Glutamatergic neuron (in vitro differentiated cells): ENCODE results near the gene RAB11B. TPM values are rescaled to one million over a fixed set of nuclear protein-coding genes. Genes with fewer than 3 reads are reported as not detected.
A peak's percentile ranks its signal among the peaks of the same experiment; 100 is the strongest.

Source experiments
- DNase-seq: peaks from one replicate; pipeline ENCODE4 v3.0.0; 2022
- H3K27ac Mint-ChIP-seq: one replicate; pipeline ENCODE4 v1.8.0; 2020; ENCODE audit warnings: mild to moderate bottlenecking, mixed read lengths, inconsistent platforms; ENCODE audit not compliant: unreplicated experiment
- H3K27me3 Mint-ChIP-seq: one replicate; pipeline ENCODE4 v1.8.0; 2020; ENCODE audit warnings: mild to moderate bottlenecking, moderate library complexity, mixed read lengths, inconsistent platforms; ENCODE audit not compliant: unreplicated experiment
- H3K36me3 Mint-ChIP-seq: one replicate; pipeline ENCODE4 v1.8.0; 2020; ENCODE audit warnings: mild to moderate bottlenecking, mixed read lengths, inconsistent platforms; ENCODE audit not compliant: unreplicated experiment
- H3K4me1 Mint-ChIP-seq: one replicate; pipeline ENCODE4 v1.8.0; 2020; ENCODE audit warnings: mild to moderate bottlenecking, low read depth, mixed read lengths, inconsistent platforms; ENCODE audit not compliant: unreplicated experiment
- H3K4me3 Mint-ChIP-seq: one replicate; pipeline ENCODE4 v1.8.0; 2020; ENCODE audit warnings: mild to moderate bottlenecking, mixed read lengths, inconsistent platforms; ENCODE audit not compliant: unreplicated experiment
- H3K9me3 Mint-ChIP-seq: one replicate; pipeline ENCODE4 v1.8.0; 2020; ENCODE audit warnings: mild to moderate bottlenecking, moderate library complexity, mixed read lengths, inconsistent platforms; ENCODE audit not compliant: unreplicated experiment
- total RNA-seq: library from RNA; stranded (reverse); fragmentation: NEBNext Ultra II Directional; extraction: Animal tissue kit (Norgen Biotek cat#: 25700); gene quantifications from one replicate; pipeline ENCODE4 v1.2.1, GENCODE V29; 2021; ENCODE audit not compliant: unreplicated experiment
- TF ChIP-seq, protein P1 (sequence below): fragments of 200-600 bp; sonication (generic); IDR thresholded peaks from one replicate; pipeline ENCODE4 v1.5.0; 2021; ENCODE audit not compliant: partially characterized antibody, unreplicated experiment

RAB11B gene
- total RNA-seq, 1 donor from 2014 or later: 137 TPM

DNA sequence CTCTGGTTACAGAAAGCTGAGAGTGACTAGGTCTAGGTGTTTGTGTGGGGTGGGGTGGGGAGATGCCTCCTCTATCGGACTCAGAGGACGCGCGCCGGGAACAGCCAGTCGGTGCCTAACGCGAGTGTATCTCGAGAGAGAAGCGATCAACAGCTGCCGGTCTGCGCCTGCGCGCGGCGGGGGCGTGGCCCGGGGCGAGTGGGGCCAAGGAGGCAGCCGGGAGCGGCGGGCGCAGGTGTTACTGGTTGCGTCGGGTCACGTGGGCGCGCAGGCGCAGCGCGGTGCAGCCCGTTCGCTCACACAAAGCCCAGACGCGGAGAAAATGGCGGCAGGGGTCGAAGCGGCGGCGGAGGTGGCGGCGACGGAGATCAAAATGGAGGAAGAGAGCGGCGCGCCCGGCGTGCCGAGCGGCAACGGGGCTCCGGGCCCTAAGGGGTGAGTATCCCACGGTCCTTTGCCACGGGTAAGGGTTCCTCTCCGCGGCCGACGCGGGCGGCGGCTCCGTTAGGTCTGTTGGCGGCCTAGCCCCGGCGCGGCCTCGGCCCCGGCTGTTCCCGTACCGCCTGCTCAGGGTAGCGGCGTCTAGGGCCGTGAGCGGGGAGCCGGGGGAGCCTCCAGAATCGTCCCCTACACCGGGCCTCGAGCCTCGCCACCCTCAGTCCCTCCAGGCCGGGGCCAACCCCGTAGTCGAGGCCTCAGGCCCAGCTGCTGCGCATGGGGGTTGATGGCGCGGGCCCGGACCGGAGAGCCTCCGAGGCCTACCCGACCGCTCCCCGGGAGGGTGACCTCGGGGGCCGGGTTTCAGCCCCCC lies 54.7 kb downstream of the RAB11B start, which contains the start of gene HNRNPM:
TSS of gene HNRNPM (plus strand) at position 299 of the 811 bp plus-strand sequence. CDS start at position 323, 24 bp downstream.
- no peaks in the 10 kb centered on the region for H3K36me3 Mint-ChIP-seq
- TF ChIP-seq, protein P1, sequence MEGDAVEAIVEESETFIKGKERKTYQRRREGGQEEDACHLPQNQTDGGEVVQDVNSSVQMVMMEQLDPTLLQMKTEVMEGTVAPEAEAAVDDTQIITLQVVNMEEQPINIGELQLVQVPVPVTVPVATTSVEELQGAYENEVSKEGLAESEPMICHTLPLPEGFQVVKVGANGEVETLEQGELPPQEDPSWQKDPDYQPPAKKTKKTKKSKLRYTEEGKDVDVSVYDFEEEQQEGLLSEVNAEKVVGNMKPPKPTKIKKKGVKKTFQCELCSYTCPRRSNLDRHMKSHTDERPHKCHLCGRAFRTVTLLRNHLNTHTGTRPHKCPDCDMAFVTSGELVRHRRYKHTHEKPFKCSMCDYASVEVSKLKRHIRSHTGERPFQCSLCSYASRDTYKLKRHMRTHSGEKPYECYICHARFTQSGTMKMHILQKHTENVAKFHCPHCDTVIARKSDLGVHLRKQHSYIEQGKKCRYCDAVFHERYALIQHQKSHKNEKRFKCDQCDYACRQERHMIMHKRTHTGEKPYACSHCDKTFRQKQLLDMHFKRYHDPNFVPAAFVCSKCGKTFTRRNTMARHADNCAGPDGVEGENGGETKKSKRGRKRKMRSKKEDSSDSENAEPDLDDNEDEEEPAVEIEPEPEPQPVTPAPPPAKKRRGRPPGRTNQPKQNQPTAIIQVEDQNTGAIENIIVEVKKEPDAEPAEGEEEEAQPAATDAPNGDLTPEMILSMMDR: no peak
- DNase-seq: peak; percentile 100
- H3K9me3 Mint-ChIP-seq: peaks cover 5% of the 10 kb centered on the region
- peak within 1 kb of the TSS; percentile 95 for H3K4me3 Mint-ChIP-seq
- peak within 1 kb of the TSS; percentile 99 for H3K27ac Mint-ChIP-seq
- H3K4me1 Mint-ChIP-seq: peaks cover 19% of the 10 kb centered on the region
- peaks cover 5% of the 10 kb centered on the region for H3K27me3 Mint-ChIP-seq

DNA sequence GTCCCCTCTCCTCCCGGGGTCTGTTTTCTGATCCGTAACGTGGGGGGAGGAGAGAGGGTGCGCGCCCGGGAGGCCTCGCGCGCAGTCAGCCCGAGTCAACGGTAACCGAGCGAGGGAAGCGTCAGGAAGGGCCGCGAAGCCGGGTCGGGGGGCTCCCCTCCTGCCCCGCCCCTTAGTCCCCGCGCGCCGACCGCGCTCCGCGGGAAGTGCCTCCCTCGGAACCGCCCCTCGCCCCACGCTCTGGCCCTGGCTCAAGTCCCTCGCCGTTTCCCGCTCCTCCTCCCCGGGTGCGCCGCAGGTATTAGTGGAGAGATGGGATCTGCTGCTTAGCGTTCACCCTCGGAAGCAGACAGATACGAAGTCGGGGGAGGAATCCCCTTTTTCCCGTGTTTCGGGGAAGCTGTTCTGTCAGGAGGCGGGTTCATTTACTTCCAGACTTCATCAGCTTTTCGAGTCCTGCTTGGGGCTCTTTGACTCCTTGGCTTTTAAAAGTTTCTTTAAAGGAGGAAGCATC lies 55.4 kb downstream of the RAB11B start:
- TF ChIP-seq, protein P1: no peak
- Mint-ChIP-seq H3K9me3 (peaks cover 5% of the 10 kb centered on the region), H3K27me3 (peaks cover 5% of the 10 kb centered on the region), H3K4me3 (peak overlapping the region; percentile 90), H3K27ac (peak overlapping the region; percentile 34), H3K4me1 (peaks cover 22% of the 10 kb centered on the region), H3K36me3 (no peaks in the 10 kb centered on the region)
- peak; percentile 60 for DNase-seq

DNA sequence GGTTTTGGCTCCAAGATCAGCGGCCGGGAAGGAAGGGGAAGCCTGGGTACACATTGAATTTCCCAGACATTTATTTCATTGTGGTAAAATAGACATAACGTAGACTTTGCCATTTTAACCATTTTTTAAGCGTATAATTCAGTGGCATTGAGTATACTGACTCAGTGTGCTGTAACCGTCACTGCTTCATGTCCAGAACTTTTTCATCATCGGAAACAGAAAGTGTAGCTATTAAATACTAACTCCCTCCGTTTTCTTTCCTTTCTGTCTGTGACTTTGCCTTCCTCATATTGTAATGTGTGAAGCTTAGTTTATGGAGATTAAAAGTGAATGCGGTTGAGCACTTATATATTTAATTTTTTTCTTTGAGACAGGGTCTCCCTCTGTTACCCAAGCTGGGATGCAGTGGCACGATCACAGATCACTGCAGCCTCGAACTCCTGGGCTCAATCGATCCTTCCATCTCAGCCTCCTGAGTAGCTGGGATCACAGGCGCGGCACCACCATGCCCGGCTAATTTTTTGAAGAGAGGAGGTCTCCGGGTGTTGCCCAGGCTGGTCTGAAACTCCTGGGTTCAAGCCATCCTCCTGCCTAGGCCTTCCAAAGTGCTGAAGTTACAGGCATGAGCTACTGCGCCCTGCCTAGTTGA lies 56.0 kb downstream of the RAB11B start:
- H3K9me3 Mint-ChIP-seq: peaks cover 5% of the 10 kb centered on the region
- H3K36me3 Mint-ChIP-seq: no peaks in the 10 kb centered on the region
- H3K4me3 Mint-ChIP-seq: peak overlapping the region; percentile 90
- TF ChIP-seq, protein P1: no peak
- DNase-seq: no peak
- peak overlapping the region; percentile 34 for H3K27ac Mint-ChIP-seq
- peaks cover 22% of the 10 kb centered on the region for H3K4me1 Mint-ChIP-seq
- H3K27me3 Mint-ChIP-seq: peaks cover 5% of the 10 kb centered on the region

DNA sequence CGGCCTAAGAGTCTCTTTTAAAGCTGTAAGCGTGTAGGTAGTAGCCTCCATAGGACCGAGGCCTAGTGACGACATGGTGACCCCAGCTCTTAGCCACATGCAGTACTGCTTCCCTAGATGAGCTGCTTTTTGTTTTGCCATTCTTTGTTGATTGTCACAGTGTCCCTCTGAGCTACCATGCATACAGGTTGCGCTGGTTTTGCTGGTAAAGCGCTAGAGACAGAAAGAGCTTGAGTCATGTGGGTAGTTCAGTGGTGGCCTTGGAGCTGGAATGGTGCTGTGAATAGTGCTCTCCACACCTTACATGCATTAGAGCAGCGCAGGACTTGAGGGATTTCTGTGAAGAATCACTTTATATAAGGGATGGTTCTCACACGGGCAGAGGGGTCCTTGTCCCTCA lies 59.7 kb downstream of the RAB11B start:
- H3K36me3 Mint-ChIP-seq: no peaks in the 10 kb centered on the region
- H3K4me3 Mint-ChIP-seq: peak overlapping the region; percentile 14
- peaks cover 28% of the 10 kb centered on the region for H3K4me1 Mint-ChIP-seq
- H3K27ac Mint-ChIP-seq: no peak overlapping the region
- no peaks in the 10 kb centered on the region for H3K9me3 Mint-ChIP-seq
- H3K27me3 Mint-ChIP-seq: peaks cover 2% of the 10 kb centered on the region
- no peak for DNase-seq
- TF ChIP-seq, protein P1: no peak

DNA sequence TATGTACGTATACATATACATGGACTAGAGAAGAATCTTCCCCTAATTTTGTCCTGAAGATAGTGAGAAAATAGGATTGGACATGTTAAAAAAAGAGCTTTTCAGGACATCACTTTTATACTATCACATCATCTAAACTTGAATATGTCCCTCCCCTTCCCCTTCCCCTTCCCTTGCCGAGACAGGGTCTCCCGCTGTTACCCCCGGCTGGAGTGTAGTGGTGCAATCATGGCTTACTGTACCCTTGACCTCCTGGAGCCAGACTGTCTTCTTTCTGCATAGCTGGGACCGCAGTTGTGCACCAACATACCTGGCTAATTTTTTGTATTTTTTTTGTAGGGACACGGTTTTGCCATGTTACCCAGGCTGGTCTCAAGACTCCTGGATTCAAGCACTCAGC lies 61.2 kb downstream of the RAB11B start:
- Mint-ChIP-seq H3K9me3 (no peaks in the 10 kb centered on the region), H3K4me1 (peaks cover 32% of the 10 kb centered on the region), H3K27me3 (peaks cover 2% of the 10 kb centered on the region), H3K36me3 (no peaks in the 10 kb centered on the region), H3K4me3 (peak overlapping the region; percentile 15), H3K27ac (no peak overlapping the region)
- DNase-seq: no peak
- TF ChIP-seq, protein P1: no peak
